Prostate gland (tissue), 2 donors: ENCODE results near the gene CTDP1. TPM values are rescaled to one million over a fixed set of nuclear protein-coding genes. Genes with fewer than 3 reads are reported as not detected.

Experiments used
- DNase-seq: peaks from one replicate; pipeline ENCODE4 v3.0.0-alpha.2; 2019; ENCODE audit warnings: low spot score
- H3K27ac ChIP-seq, 2 donors: fragments of 200-600 bp; sonication (generic); 2 replicates each; pipeline ENCODE4 v1.5.1; 2017 to 2019
- H3K27me3 ChIP-seq: fragments of 200-600 bp; sonication (generic); replicated peaks from 2 replicates; pipeline ENCODE4 v1.5.1; 2019; ENCODE audit not compliant: insufficient read depth
- H3K36me3 ChIP-seq, 2 donors: fragments of 200-600 bp; sonication (generic); 1 replicate in 1 of 2; 2 replicates in 1 of 2; pipeline versions ENCODE4 v1.5.1 to v1.8.1; 2017 to 2019
- H3K4me1 ChIP-seq: fragments of 200-600 bp; sonication (generic); replicated peaks from 2 replicates; pipeline ENCODE4 v1.5.1; 2019
- H3K4me3 ChIP-seq, 2 donors: fragments of 200-600 bp; sonication (generic); 2 replicates each; pipeline ENCODE4 v1.5.1; 2017 to 2019
- H3K9me3 ChIP-seq: fragments of 200-600 bp; sonication (generic); 2 replicates; pipeline ENCODE4 v1.5.1; 2017
- POLR2A ChIP-seq: fragments of 450-650 bp; IDR thresholded peaks from one replicate; pipeline ENCODE4 v1.6.1; 2016; ENCODE audit warnings: antibody characterized with exemption, mild to moderate bottlenecking
- POLR2AphosphoS5 ChIP-seq: sonication (generic); formaldehyde crosslinking; IDR thresholded peaks from one replicate; pipeline ENCODE4 v1.6.1; 2017; ENCODE audit warnings: antibody characterized with exemption
- WGBS: methylation state at CpG from one replicate; pipeline ENCODE4 v1.1.5; 2018; 5-methylcytosine and 5-hydroxymethylcytosine counted together
- intact Hi-C: fragments of 100-400 bp; cut with DNase I; formaldehyde crosslinking; loops from one replicate; pipeline ENCODE4 v1.14.2; 2022
- total RNA-seq, 2 donors: library from RNA; depleted of rRNA; stranded (reverse); fragments of >200 nt; gene quantifications; one replicate each; pipeline ENCODE4 v1.1.0, GENCODE V29; 2016
- TF ChIP-seq, protein P1 (sequence below), 4 experiments: fragments of 200-600 bp in 2 of 4; fragments of 450-650 bp in 2 of 4; sonication (generic) in 2 of 4; IDR thresholded peaks; 1 replicate in 3 of 4; 2 replicates in 1 of 4; pipeline ENCODE4 v1.5.1; 2016 to 2019; ENCODE audit warnings: antibody characterized with exemption in 4 of 4, mild to moderate bottlenecking in 2 of 4, moderate library complexity in 2 of 4

The CTDP1 gene
- total RNA-seq, 2 donors from 2014 or later, result 23.0 to 33.6 TPM

DNA sequence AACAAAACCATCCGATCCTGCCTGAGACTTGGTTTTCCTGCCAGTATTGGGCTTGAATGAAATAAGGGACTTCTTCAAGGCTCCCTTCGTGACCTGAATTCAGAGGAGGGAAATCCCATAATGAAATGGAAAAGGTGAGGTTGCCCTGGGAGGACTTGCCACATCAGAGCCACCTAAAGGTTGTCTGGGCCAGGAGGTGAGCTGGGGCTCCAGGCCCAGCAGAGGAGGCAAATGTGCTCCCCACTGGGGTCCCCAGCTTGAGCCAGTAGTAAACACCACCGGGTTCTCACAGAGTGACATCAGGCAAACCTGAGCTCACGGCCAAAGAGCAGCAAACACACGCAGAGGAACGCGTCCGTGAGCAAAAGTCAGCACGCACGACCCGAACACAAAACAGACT is 28.6 kb upstream of the CTDP1 start:
- Histone ChIP-seq H3K27me3 (no peaks in the 10 kb centered on the region), H3K36me3 (no peaks in the 10 kb centered on the region), H3K27ac (no peak overlapping the region), H3K4me3 (no peak overlapping the region), H3K4me1 (no peaks in the 10 kb centered on the region), H3K9me3 (no peaks in the 10 kb centered on the region)
- WGBS, result 82% methylated on average over 11 of the region's 11 CpGs
- intact Hi-C loops, result no loop called here
- no peak for TF ChIP-seq POLR2AphosphoS5
- no peak for TF ChIP-seq POLR2A
- TF ChIP-seq, protein P1, sequence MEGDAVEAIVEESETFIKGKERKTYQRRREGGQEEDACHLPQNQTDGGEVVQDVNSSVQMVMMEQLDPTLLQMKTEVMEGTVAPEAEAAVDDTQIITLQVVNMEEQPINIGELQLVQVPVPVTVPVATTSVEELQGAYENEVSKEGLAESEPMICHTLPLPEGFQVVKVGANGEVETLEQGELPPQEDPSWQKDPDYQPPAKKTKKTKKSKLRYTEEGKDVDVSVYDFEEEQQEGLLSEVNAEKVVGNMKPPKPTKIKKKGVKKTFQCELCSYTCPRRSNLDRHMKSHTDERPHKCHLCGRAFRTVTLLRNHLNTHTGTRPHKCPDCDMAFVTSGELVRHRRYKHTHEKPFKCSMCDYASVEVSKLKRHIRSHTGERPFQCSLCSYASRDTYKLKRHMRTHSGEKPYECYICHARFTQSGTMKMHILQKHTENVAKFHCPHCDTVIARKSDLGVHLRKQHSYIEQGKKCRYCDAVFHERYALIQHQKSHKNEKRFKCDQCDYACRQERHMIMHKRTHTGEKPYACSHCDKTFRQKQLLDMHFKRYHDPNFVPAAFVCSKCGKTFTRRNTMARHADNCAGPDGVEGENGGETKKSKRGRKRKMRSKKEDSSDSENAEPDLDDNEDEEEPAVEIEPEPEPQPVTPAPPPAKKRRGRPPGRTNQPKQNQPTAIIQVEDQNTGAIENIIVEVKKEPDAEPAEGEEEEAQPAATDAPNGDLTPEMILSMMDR (IDR thresholded peaks at IDR 0.05), result no peak
- DNase-seq, result no peak

DNA sequence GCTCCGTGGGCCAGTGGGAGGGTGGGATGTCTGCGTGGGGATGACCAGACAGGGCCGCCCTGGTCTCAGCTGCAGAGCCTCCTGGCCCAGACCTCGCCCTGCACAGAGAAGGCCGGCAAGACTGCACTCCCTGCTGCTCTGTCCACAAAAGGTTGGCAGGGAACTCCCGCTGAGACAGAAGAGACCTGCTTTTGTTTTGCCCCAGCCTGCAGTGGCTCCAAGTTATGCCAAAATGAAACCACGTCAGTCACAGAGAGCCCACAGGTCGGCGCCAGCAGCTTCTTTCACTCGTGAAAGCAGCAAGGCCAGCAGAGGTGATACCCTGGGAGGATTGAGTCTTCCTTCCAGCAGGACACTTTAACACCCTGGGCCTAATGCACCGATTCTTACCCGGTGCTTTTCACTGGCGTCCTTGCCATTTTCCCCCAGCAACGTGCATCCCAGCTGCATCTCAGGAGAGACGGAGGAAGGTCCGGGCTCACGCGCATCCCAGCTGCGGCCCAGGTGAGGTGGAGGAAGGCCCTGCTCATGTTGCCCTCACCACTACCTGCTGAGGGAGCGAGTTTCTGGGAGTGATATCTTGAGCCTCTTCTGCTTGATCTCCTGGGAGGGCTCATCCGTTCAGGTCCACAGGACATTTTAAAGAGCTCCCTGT is 22.1 kb upstream of the CTDP1 start:
- H3K4me3 ChIP-seq, result no peak overlapping the region
- intact Hi-C loops, result no loop called here
- no peaks in the 10 kb centered on the region for H3K27me3 ChIP-seq
- no peaks in the 10 kb centered on the region for H3K36me3 ChIP-seq
- H3K4me1 ChIP-seq, result peaks cover 3% of the 10 kb centered on the region
- H3K27ac ChIP-seq, result peak overlapping the region; percentile 42
- TF ChIP-seq, protein P1 (IDR thresholded peaks at IDR 0.05), result peak in 2 of 4 experiments; percentile 43 to 51
- no peak for TF ChIP-seq POLR2A
- TF ChIP-seq POLR2AphosphoS5, result peak; percentile 76
- no peaks in the 10 kb centered on the region for H3K9me3 ChIP-seq
- peak; percentile 74 for DNase-seq
- 47% methylated on average over 21 of the region's 21 CpGs for WGBS

DNA sequence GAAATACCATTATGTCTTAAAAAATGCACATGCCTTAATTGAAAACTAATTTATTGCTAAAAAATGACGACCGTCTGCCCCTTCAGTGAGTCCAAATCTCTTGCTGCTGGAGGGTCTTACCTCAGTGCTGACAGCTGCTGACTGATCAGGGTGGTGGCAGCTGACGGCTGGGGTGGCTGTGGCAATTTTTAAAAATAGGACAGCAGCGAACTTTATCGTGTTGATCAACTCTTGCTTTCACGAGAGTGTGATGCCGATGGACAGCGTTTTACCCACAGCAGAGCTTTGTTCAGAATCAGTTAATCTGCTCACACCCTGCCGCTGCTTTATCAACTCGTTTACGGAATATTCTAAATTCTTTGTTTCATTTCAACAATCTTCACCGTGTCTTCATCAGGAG is 21.2 kb upstream of the CTDP1 start:
- Histone ChIP-seq H3K27me3 (no peaks in the 10 kb centered on the region), H3K9me3 (no peaks in the 10 kb centered on the region), H3K27ac (no peak overlapping the region), H3K4me1 (peaks cover 3% of the 10 kb centered on the region), H3K36me3 (no peaks in the 10 kb centered on the region), H3K4me3 (no peak overlapping the region)
- WGBS, result 91% methylated on average over 12 of the region's 12 CpGs
- no peak for DNase-seq
- intact Hi-C loops, result no loop called here
- TF ChIP-seq, protein P1 (IDR thresholded peaks at IDR 0.05), result no peak

DNA sequence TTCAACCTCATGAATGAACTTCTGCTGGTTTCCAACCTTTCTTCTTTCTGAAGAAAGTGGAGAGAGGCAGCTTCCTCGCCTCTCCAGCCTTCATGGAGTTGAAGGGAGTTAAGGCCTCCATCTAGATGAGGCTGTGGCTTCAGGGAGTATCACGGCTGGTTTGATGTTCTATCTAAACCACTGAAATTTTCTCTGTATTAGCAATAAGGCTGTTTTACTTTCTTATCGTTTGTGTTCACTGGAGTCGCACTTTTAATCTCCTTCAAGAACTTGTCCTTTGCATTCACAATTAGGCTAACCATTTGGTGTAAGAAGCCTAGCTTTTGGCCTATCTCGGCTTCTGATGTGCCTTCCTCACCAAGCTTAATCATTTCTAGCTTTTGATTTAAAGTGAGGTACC is 19.9 kb upstream of the CTDP1 start:
- intact Hi-C loops, result no loop called here
- Histone ChIP-seq H3K27ac (no peak overlapping the region), H3K9me3 (no peaks in the 10 kb centered on the region), H3K4me1 (peaks cover 3% of the 10 kb centered on the region), H3K27me3 (no peaks in the 10 kb centered on the region), H3K4me3 (no peak overlapping the region), H3K36me3 (no peaks in the 10 kb centered on the region)
- WGBS, result 92% methylated on average over 5 of the region's 5 CpGs
- TF ChIP-seq POLR2A (no peak), POLR2AphosphoS5 (no peak)
- TF ChIP-seq, protein P1 (IDR thresholded peaks at IDR 0.05), result no peak
- DNase-seq, result no peak

DNA sequence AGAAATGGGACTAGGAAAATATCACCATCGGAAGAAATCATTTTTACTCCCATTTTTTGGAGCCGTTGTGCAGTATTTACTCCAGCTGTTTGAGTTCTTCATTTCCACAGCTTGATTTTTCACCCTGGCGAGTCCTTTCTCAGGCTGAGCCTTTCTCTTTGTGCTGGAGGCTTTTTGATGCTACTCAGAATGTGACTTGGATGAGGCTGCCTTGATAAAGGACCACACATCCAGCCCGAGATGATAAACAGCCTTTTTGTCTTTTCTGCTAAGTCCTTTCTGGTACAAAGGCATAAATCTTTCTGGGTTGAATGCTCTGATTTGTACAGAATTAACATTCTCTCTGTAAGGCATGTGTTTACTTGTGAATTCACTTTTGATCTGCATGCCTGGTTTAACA is 17.6 kb upstream of the CTDP1 start:
- no peak overlapping the region for H3K4me3 ChIP-seq
- H3K4me1 ChIP-seq, result no peaks in the 10 kb centered on the region
- intact Hi-C loops, result no loop called here
- no peaks in the 10 kb centered on the region for H3K9me3 ChIP-seq
- no peaks in the 10 kb centered on the region for H3K27me3 ChIP-seq
- TF ChIP-seq POLR2AphosphoS5 (no peak), POLR2A (no peak)
- TF ChIP-seq, protein P1 (IDR thresholded peaks at IDR 0.05), result no peak
- H3K27ac ChIP-seq, result no peak overlapping the region
- DNase-seq, result no peak
- WGBS, result 47% methylated on average over 4 of the region's 4 CpGs
- no peaks in the 10 kb centered on the region for H3K36me3 ChIP-seq
